GM18511 (cell line): ENCODE measurements around the gene WDFY2.
A peak's percentile ranks its signal among the peaks of the same experiment; 100 is the strongest.
"Not testable (repeated sequence)": the region's sequence is repeated elsewhere in the genome, so short reads cannot be mapped to it uniquely, and the experiment has no call there.

Experiments used
- ATAC-seq: cut with Tn5 transposase; IDR thresholded peaks from one replicate; pipeline ENCODE4 v1.9.1; 2021; ENCODE audit warnings: mild to moderate bottlenecking, moderate library complexity; ENCODE audit not compliant: unreplicated experiment

The WDFY2 gene

GRCh38 chr13:51562011-51562671 is 22.1 kb upstream of the WDFY2 start:
- peak; percentile 82 for ATAC-seq

GRCh38 chr13:51564252-51564651 is 20.0 kb upstream of the WDFY2 start:
- ATAC-seq = no peak

- no peak for ATAC-seq
These were observed 19.6 kb upstream of the WDFY2 start for GRCh38 chr13:51564671-51565070.

GRCh38 chr13:51569001-51569400 is 15.3 kb upstream of the WDFY2 start:
- not testable (repeated sequence) for ATAC-seq

- ATAC-seq = no peak
These were observed 7.5 kb upstream of the WDFY2 start for GRCh38 chr13:51576754-51577153.

GRCh38 chr13:51577690-51578089 is 6.6 kb upstream of the WDFY2 start:
- no peak for ATAC-seq

GRCh38 chr13:51579676-51580075 is 4.6 kb upstream of the WDFY2 start:
- no peak for ATAC-seq

GRCh38 chr13:51581148-51581820 is 3.0 kb upstream of the WDFY2 start:
- ATAC-seq = no peak

- ATAC-seq = no peak
These were observed 790 bp upstream of the WDFY2 start for GRCh38 chr13:51583469-51583874.

GRCh38 chr13:51584731-51585672 is 740 bp downstream of the WDFY2 start:
- peak; percentile 41 for ATAC-seq

GRCh38 chr13:51585696-51586095 is 1.4 kb downstream of the WDFY2 start:
- no peak for ATAC-seq

GRCh38 chr13:51587372-51587771 is 3.1 kb downstream of the WDFY2 start:
- ATAC-seq = no peak

GRCh38 chr13:51588406-51588949 is 4.2 kb downstream of the WDFY2 start:
- ATAC-seq = no peak

GRCh38 chr13:51589793-51590192 is 5.5 kb downstream of the WDFY2 start:
- ATAC-seq = no peak

- no peak for ATAC-seq
These were observed 6.1 kb downstream of the WDFY2 start for GRCh38 chr13:51590231-51590970.

- ATAC-seq = no peak
These were observed 6.8 kb downstream of the WDFY2 start for GRCh38 chr13:51590971-51591627.

- ATAC-seq = not testable (repeated sequence)
These were observed 7.7 kb downstream of the WDFY2 start for GRCh38 chr13:51591938-51592337.

GRCh38 chr13:51594432-51594831 is 10.2 kb downstream of the WDFY2 start:
- no peak for ATAC-seq

- no peak for ATAC-seq
These were observed 11.2 kb downstream of the WDFY2 start for GRCh38 chr13:51595416-51595815.

GRCh38 chr13:51596541-51596940 is 12.3 kb downstream of the WDFY2 start:
- no peak for ATAC-seq
